Measurements from ENCODE around the gene TRPM2. TPM values are rescaled to one million over a fixed set of nuclear protein-coding genes. Genes with fewer than 3 reads are reported as not detected.
"Not testable (repeated sequence)": the region's sequence is repeated elsewhere in the genome, so short reads cannot be mapped to it uniquely, and the experiment has no call there.

TRPM2 gene
- total RNA-seq, 2 donors from 2014 or later, result 2.7 to 26.1 TPM

GRCh38 chr21:44466996-44467858 lies 113.8 kb downstream of the TRPM2 start:
- DNase-seq (no peak), ATAC-seq (no peak)
- Mint-ChIP-seq H3K36me3 (ENCODE audit: low read depth) (no peaks in the 10 kb centered on the region), H3K27ac (no peak overlapping the region), H3K27me3 (peaks cover 4% of the 10 kb centered on the region), H3K4me1 (peaks cover 2% of the 10 kb centered on the region), H3K4me3 (no peak overlapping the region)
- no peaks in the 10 kb centered on the region for H3K9me3 ChIP-seq (ENCODE audit: control insufficient read depth, low read length, poor library complexity, severe bottlenecking)

GRCh38 chr21:44467859-44468195 lies 114.4 kb downstream of the TRPM2 start:
- Mint-ChIP-seq H3K27me3 (peaks cover 4% of the 10 kb centered on the region), H3K4me1 (peaks cover 2% of the 10 kb centered on the region), H3K4me3 (no peak overlapping the region), H3K36me3 (ENCODE audit: low read depth) (no peaks in the 10 kb centered on the region), H3K27ac (no peak overlapping the region)
- DNase-seq (no peak), ATAC-seq (no peak)
- no peaks in the 10 kb centered on the region for H3K9me3 ChIP-seq (ENCODE audit: control insufficient read depth, low read length, poor library complexity, severe bottlenecking)

- Mint-ChIP-seq H3K4me1 (no peaks in the 10 kb centered on the region), H3K4me3 (no peak overlapping the region), H3K36me3 (ENCODE audit: low read depth) (no peaks in the 10 kb centered on the region), H3K27me3 (no peaks in the 10 kb centered on the region), H3K27ac (no peak overlapping the region)
- H3K9me3 ChIP-seq (ENCODE audit: control insufficient read depth, low read length, poor library complexity, severe bottlenecking), result no peaks in the 10 kb centered on the region
- ATAC-seq (no peak), DNase-seq (no peak)
These were observed 117.9 kb downstream of the TRPM2 start for GRCh38 chr21:44471341-44471740.

GRCh38 chr21:44471996-44472395 lies 118.6 kb downstream of the TRPM2 start:
- H3K27me3 Mint-ChIP-seq, result no peaks in the 10 kb centered on the region
- H3K36me3 Mint-ChIP-seq (ENCODE audit: low read depth), result no peaks in the 10 kb centered on the region

GRCh38 chr21:44473915-44474555 lies 120.6 kb downstream of the TRPM2 start:
- no peak for ATAC-seq
- H3K36me3 Mint-ChIP-seq (ENCODE audit: low read depth), result no peaks in the 10 kb centered on the region
- DNase-seq, result no peak

More at GRCh38 chr21:44471996-44472395, 118.6 kb downstream of the TRPM2 start:
- DNase-seq (no peak), ATAC-seq (no peak)
- no peaks in the 10 kb centered on the region for H3K9me3 ChIP-seq (ENCODE audit: control insufficient read depth, low read length, poor library complexity, severe bottlenecking)
- Mint-ChIP-seq H3K4me1 (no peaks in the 10 kb centered on the region), H3K4me3 (no peak overlapping the region), H3K27ac (no peak overlapping the region)

GRCh38 chr21:44475266-44475845 lies 121.9 kb downstream of the TRPM2 start:
- Mint-ChIP-seq H3K27me3 (no peaks in the 10 kb centered on the region), H3K4me1 (no peaks in the 10 kb centered on the region)

More at GRCh38 chr21:44473915-44474555, 120.6 kb downstream of the TRPM2 start:
- Mint-ChIP-seq H3K4me3 (no peak overlapping the region), H3K27me3 (no peaks in the 10 kb centered on the region), H3K4me1 (no peaks in the 10 kb centered on the region), H3K27ac (no peak overlapping the region)
- no peaks in the 10 kb centered on the region for H3K9me3 ChIP-seq (ENCODE audit: control insufficient read depth, low read length, poor library complexity, severe bottlenecking)

GRCh38 chr21:44477131-44477530 lies 123.7 kb downstream of the TRPM2 start:
- H3K4me3 Mint-ChIP-seq, result no peak overlapping the region
- H3K9me3 ChIP-seq (ENCODE audit: control insufficient read depth, low read length, poor library complexity, severe bottlenecking), result no peaks in the 10 kb centered on the region
- peaks cover 1% of the 10 kb centered on the region for H3K27me3 Mint-ChIP-seq
- ATAC-seq (no peak), DNase-seq (no peak)
- no peaks in the 10 kb centered on the region for H3K36me3 Mint-ChIP-seq (ENCODE audit: low read depth)
- H3K27ac Mint-ChIP-seq, result no peak overlapping the region
- H3K4me1 Mint-ChIP-seq, result no peaks in the 10 kb centered on the region

More at GRCh38 chr21:44475266-44475845, 121.9 kb downstream of the TRPM2 start:
- DNase-seq (no peak), ATAC-seq (no peak)
- Mint-ChIP-seq H3K36me3 (ENCODE audit: low read depth) (no peaks in the 10 kb centered on the region), H3K4me3 (no peak overlapping the region), H3K27ac (no peak overlapping the region)
- H3K9me3 ChIP-seq (ENCODE audit: control insufficient read depth, low read length, poor library complexity, severe bottlenecking), result no peaks in the 10 kb centered on the region

- Mint-ChIP-seq H3K36me3 (ENCODE audit: low read depth) (no peaks in the 10 kb centered on the region), H3K27me3 (peaks cover 7% of the 10 kb centered on the region), H3K27ac (peak overlapping the region; percentile 54), H3K4me3 (no peak overlapping the region), H3K4me1 (no peaks in the 10 kb centered on the region)
- ATAC-seq (no peak), DNase-seq (no peak)
- H3K9me3 ChIP-seq (ENCODE audit: control insufficient read depth, low read length, poor library complexity, severe bottlenecking), result no peaks in the 10 kb centered on the region
These were observed 124.3 kb downstream of the TRPM2 start for GRCh38 chr21:44477712-44478111.

GRCh38 chr21:44478124-44478800 lies 124.8 kb downstream of the TRPM2 start:
- H3K9me3 ChIP-seq (ENCODE audit: control insufficient read depth, low read length, poor library complexity, severe bottlenecking), result no peaks in the 10 kb centered on the region
- Mint-ChIP-seq H3K36me3 (ENCODE audit: low read depth) (no peaks in the 10 kb centered on the region), H3K4me1 (no peaks in the 10 kb centered on the region), H3K4me3 (no peak overlapping the region), H3K27me3 (peaks cover 9% of the 10 kb centered on the region), H3K27ac (peak overlapping the region; percentile 70)
- DNase-seq, result no peak
- no peak for ATAC-seq

- DNase-seq (no peak), ATAC-seq (no peak)
- H3K9me3 ChIP-seq (ENCODE audit: control insufficient read depth, low read length, poor library complexity, severe bottlenecking), result no peaks in the 10 kb centered on the region
- H3K27ac Mint-ChIP-seq, result peak overlapping the region; percentile 70
- H3K4me3 Mint-ChIP-seq, result no peak overlapping the region
- peaks cover 9% of the 10 kb centered on the region for H3K27me3 Mint-ChIP-seq
- H3K4me1 Mint-ChIP-seq, result no peaks in the 10 kb centered on the region
- no peaks in the 10 kb centered on the region for H3K36me3 Mint-ChIP-seq (ENCODE audit: low read depth)
These were observed 125.4 kb downstream of the TRPM2 start for GRCh38 chr21:44478801-44479167.

- peak in 1 of 3 donors; percentile 35 for DNase-seq
- H3K36me3 Mint-ChIP-seq (ENCODE audit: low read depth); H3K4me1 Mint-ChIP-seq; ATAC-seq; H3K9me3 ChIP-seq (ENCODE audit: control insufficient read depth, low read length, poor library complexity, severe bottlenecking): not testable (repeated sequence)
- Mint-ChIP-seq H3K4me3 (peak overlapping the region; percentile 57), H3K27me3 (peaks cover 15% of the 10 kb centered on the region), H3K27ac (peak overlapping the region; percentile 70)
These were observed 126.3 kb downstream of the TRPM2 start for GRCh38 chr21:44479556-44480199.

GRCh38 chr21:44480200-44481053 lies 127.0 kb downstream of the TRPM2 start:
- Mint-ChIP-seq H3K27me3 (peaks cover 15% of the 10 kb centered on the region), H3K4me3 (no peak overlapping the region), H3K4me1 (peaks cover 3% of the 10 kb centered on the region)

More at GRCh38 chr21:44480200-44481053, 127.0 kb downstream of the TRPM2 start:
- DNase-seq (no peak), ATAC-seq (no peak)
- peak overlapping the region; percentile 70 for H3K27ac Mint-ChIP-seq
- H3K9me3 ChIP-seq (ENCODE audit: control insufficient read depth, low read length, poor library complexity, severe bottlenecking), result no peaks in the 10 kb centered on the region
- H3K36me3 Mint-ChIP-seq (ENCODE audit: low read depth), result no peaks in the 10 kb centered on the region
